Left cardiac atrium (tissue), 4 donors: ENCODE data around the gene CEBPG. TPM values are rescaled to one million over a fixed set of nuclear protein-coding genes. Genes with fewer than 3 reads are reported as not detected.

ENCODE experiments used
- ATAC-seq, 2 donors: fragments of 200-7000 bp; cut with Tn5 transposase; one replicate each; pipeline ENCODE4 v1.9.1; 2020; ENCODE audit warnings: mild to moderate bottlenecking in 2 of 2, moderate library complexity in 2 of 2
- DNase-seq: peaks from one replicate; pipeline ENCODE4 v3.0.0-alpha.2; 2020
- intact Hi-C, 2 donors: fragments of 100-400 bp; cut with DNase I; formaldehyde crosslinking; loops; one replicate each; pipeline versions ENCODE4 v1.14.1 to v1.15.1; 2022 to 2023
- total RNA-seq, 2 donors: library from RNA; stranded (reverse); fragmentation: NEBNext Ultra II Directional; extraction: Animal tissue kit (Norgen Biotek cat#: 25700); gene quantifications; one replicate each; pipeline ENCODE4 v1.2.1, GENCODE V29; 2021
- donor health status: DM: no; HTN: yes; CAD: no.
- donor health status: DM: no; HTN: yes; CAD: no; lungs with severe emphysema.
- donor health status: DM: yes; HTN: yes; CAD: no.
- donor health status: Dilated cardiomyopathy.

The CEBPG gene
- total RNA-seq, 2 donors from 2014 or later = 16.6 to 21.0 TPM

GRCh38 chr19:33349319-33350289 lies 23.9 kb upstream of the CEBPG start:
- intact Hi-C loops = no loop called here
- ATAC-seq = no peak
- DNase-seq = no peak

DNA sequence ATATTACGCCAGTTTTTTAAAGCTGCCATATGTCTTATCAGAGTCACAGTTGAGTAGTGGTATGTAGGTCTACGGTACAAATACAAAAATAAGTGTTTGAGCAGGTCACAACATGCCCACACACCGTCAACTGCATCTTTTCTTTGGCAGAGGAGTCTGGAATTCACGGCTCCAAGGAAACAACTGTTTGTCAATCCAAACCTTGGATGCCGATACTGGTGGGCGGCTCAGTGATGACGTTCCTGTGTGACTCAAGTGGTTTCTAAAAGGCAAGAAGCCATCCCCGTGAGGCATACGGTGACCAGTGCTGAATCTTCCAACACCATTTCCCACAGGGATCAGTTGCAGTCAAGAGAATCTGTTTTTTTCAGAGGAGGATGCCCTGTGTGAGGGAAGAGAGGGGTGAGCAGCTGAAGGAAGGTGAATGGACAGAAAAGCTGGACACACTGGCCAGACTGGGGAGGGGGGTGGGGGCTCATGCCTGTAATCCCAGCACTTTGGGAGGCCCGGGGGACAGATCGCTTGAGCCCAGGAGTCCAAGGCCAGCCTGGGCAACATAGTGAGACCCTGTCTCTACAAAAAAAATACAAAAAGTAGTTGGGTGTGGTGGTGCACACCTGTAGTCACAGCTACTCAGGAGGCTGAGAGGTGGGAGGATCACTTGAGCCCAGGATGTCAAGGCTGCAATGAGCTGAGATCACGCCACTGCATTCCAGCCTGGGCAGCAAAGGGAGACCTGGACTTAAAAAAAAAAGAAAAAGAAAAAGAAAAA lies 22.8 kb upstream of the CEBPG start:
- ATAC-seq = peak; percentile 23 to 46
- intact Hi-C loops = no loop called here

DNA sequence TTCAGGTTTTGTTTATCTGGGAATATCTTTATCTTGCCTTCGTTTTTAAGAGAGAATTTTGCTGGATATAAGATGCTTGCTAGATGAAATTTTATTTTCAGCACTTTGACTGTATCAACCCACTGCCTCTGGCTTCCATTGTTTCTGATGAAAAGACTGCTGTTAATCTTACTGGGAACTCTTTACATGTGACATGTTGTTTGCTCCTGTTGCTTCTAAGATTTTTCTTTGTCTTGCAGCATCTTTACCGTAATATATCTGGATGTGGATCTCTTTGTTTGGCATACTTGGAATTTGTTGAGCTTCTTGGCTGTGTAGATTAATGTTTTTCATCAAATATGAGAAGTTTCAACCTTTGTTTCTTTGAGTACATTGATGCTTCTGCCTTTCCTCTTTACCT lies 18.0 kb upstream of the CEBPG start:
- intact Hi-C loops = no loop called here
- no peak for DNase-seq

More for the DNA sequence above, 22.8 kb upstream of the CEBPG start:
- peak; percentile 50 for DNase-seq

GRCh38 chr19:33357556-33357955 lies 16.0 kb upstream of the CEBPG start:
- ATAC-seq (no peak), DNase-seq (no peak)
- intact Hi-C loops = no loop called here

More for the DNA sequence above, 18.0 kb upstream of the CEBPG start:
- ATAC-seq = no peak

GRCh38 chr19:33358408-33358807 lies 15.1 kb upstream of the CEBPG start:
- intact Hi-C loops = no loop called here
- DNase-seq = no peak

DNA sequence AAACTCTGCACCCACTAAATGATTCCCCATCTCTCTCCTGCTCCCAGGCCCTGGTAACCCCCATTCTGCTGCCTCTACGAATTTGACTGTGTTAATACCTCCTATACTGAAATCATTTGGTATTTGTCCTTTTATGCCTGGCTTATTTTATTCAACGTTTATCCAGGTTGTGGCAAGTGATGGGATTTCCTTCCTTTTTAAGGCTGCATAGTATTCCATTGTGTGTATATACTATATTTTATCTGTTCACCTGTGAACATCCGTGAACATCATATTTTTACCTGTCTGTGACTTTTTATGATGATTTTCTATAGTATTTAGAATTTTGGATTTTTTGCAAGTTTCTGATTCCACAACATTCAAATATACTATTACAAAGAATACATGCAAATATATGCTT lies 13.9 kb upstream of the CEBPG start:
- intact Hi-C loops = no loop called here
- no peak for ATAC-seq

More at GRCh38 chr19:33358408-33358807, 15.1 kb upstream of the CEBPG start:
- ATAC-seq = no peak

GRCh38 chr19:33362508-33363228 lies 10.8 kb upstream of the CEBPG start:
- ATAC-seq (no peak), DNase-seq (no peak)
- intact Hi-C loops = loop anchor here in 1 of 2 donors (10.0 kb wide), 1 partner anchor 58 kb away; the partner anchor contains the start of gene CEBPA

More for the DNA sequence above, 13.9 kb upstream of the CEBPG start:
- no peak for DNase-seq

DNA sequence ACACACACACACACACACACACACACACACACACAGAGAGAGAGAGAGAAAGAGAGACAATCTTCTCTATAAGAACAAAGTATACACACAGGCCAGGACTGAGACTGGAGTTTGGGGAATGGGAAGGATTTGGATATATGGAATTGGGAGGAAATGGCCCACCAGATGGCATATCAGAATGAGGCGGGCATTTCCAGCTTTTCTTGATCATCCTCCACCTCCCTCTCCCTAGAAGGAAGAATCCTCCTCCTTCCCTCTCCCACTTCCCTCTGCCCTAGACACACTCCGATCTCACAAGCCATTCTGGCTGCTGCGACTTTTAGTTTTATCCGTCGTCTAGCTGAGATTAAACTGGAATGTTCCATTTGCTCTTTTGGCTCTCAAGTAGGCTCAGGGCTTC lies 10.0 kb upstream of the CEBPG start:
- intact Hi-C loops = loop anchor here in 1 of 2 donors (10.0 kb wide), 1 partner anchor 59 kb away; the partner anchor contains the start of gene CEBPA
- no peak for ATAC-seq
- no peak for DNase-seq

DNA sequence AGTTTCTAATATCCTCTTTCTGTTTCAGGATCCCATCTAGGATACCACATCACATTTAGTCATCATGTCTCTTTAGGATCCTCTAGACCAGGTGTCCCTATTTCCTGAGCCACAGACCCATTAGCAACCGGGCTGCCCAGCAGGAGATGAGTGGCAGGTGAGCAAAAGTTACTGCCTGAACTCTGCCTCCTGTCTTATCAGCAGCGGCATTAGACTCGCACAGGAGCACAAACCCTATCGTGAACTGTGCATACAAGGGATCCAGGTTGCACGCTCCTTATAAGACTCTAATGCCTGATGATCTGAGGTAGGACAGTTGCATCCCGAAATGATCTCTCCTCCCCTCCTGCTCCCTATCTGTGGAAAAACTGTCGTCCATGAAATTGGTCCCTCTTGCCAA lies 7.8 kb upstream of the CEBPG start:
- intact Hi-C loops = loop anchor here in 1 of 2 donors (10.0 kb wide), 1 partner anchor 61 kb away; the partner anchor contains the start of gene CEBPA
- ATAC-seq = no peak
- no peak for DNase-seq

- no peak for ATAC-seq
- intact Hi-C loops = loop anchor here in 1 of 2 donors (10.0 kb wide), 1 partner anchor 61 kb away; the partner anchor contains the start of gene CEBPA
- no peak for DNase-seq
Observed at GRCh38 chr19:33366127-33366526, 7.4 kb upstream of the CEBPG start.

DNA sequence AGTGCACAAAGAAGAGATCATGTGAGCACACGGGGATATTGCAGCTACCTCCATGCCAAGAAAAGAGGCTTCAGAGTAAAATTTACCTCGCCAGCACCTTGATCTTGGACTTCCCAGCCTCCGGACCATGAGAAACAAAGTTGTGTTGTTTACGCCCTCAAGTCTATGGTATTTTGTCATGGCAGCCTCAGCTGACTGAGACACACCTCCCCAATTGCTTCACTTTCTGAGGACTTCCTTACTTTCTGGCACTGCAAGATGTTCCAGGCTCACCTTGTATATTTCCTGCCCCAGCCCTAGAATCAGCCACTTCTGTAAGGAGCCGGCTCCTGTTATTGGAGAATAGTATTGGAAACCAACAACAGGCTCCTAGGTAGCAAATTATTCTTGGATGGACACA lies 6.6 kb upstream of the CEBPG start:
- intact Hi-C loops = loop anchor here in 1 of 2 donors (10.0 kb wide), 1 partner anchor 62 kb away; the partner anchor contains the start of gene CEBPA
- no peak for DNase-seq
- ATAC-seq = no peak

- intact Hi-C loops = loop anchor here in 1 of 2 donors (10.0 kb wide), 1 partner anchor 63 kb away; the partner anchor contains the start of gene CEBPA
- ATAC-seq = no peak
- no peak for DNase-seq
Observed at GRCh38 chr19:33368074-33368864, 5.2 kb upstream of the CEBPG start.

GRCh38 chr19:33370783-33371182 lies 2.7 kb upstream of the CEBPG start:
- intact Hi-C loops = no loop called here
- DNase-seq = no peak
- no peak for ATAC-seq

DNA sequence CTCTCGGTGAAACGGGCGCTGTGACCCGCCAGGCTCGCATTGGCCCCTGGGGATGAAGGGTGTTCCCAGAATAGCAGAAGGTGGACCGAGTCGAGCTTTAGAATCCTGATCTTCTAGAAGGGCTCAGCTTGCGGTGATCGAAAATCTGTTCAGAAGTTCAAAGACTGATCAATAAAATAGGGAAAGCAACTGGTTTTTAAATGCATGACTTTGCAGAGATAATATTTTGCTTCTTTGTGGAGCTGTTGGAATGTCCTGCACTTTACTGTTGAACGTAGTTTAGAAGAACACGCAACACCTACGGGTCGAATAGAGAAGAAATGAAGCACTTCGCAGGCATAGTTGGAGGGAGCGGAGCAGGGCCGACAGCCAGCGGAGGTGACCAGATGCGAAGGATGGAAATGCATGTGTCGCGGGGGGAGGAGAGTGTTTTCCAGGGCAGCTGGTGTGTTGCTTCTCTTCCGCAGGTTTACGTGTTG lies 766 bp downstream of the CEBPG start:
- no peak for ATAC-seq
- no peak for DNase-seq
- intact Hi-C loops = no loop called here

GRCh38 chr19:33375156-33375836 lies 1.8 kb downstream of the CEBPG start:
- intact Hi-C loops = no loop called here
- DNase-seq (no peak), ATAC-seq (no peak)

- intact Hi-C loops = no loop called here
- ATAC-seq = peak in 1 of 2 donors; percentile 37
- DNase-seq = no peak
Observed at GRCh38 chr19:33375837-33376159, 2.3 kb downstream of the CEBPG start.

DNA sequence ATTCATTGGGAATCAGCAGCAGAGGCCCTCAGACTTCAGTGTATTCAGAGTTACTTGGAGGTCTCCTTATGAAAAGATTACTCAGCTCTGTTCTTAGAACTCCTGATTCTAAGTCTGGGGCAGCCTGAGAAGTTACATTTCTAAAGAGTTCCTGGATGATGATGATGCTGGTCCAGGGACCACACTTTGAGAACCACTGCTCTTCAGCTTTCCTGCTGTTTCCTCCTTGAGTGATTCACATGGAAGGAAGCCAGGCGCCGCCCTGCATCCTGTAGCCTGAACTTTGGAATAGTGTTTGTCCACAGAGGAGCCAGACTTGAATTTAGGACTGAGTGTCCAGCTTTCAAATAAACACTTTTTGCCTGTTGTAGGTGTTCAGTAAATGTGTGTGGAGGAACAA lies 2.9 kb downstream of the CEBPG start:
- peak in 1 of 2 donors; percentile 35 for ATAC-seq
- intact Hi-C loops = no loop called here

More for the DNA sequence above, 2.9 kb downstream of the CEBPG start:
- peak; percentile 92 for DNase-seq
